T-helper 17 cell (primary cell): ENCODE measurements around the gene PLSCR5. TPM values are rescaled to one million over a fixed set of nuclear protein-coding genes. Genes with fewer than 3 reads are reported as not detected.

Source experiments
- ATAC-seq: fragments of 150-1000 bp; cut with Tn5 transposase; 2 replicates; pipeline ENCODE4 v1.10.0; 2021; ENCODE audit warnings: mild to moderate bottlenecking, moderate library complexity
- DNase-seq, 3 donors: peaks; one replicate each; pipeline versions ENCODE4 v3.0.0 to v3.0.0-alpha.2; 2020 to 2021
- H3K9me3 ChIP-seq: one replicate; pipeline ENCODE4 v1.7.0; 2013; ENCODE audit warnings: low read length, mild to moderate bottlenecking; ENCODE audit not compliant: control insufficient read depth, poor library complexity, severe bottlenecking
- H3K27ac Mint-ChIP-seq: one replicate; pipeline ENCODE4 v1.8.0; 2022; ENCODE audit warnings: mild to moderate bottlenecking, moderate library complexity, mixed read lengths
- H3K27me3 Mint-ChIP-seq: one replicate; pipeline ENCODE4 v1.8.0; 2022; ENCODE audit warnings: mixed read lengths
- H3K36me3 Mint-ChIP-seq: one replicate; pipeline ENCODE4 v1.8.0; 2022; ENCODE audit warnings: low read depth, mixed read lengths
- H3K4me1 Mint-ChIP-seq: one replicate; pipeline ENCODE4 v1.8.0; 2022; ENCODE audit warnings: mild to moderate bottlenecking, mixed read lengths
- H3K4me3 Mint-ChIP-seq: one replicate; pipeline ENCODE4 v1.8.0; 2022; ENCODE audit warnings: mild to moderate bottlenecking, moderate library complexity, mixed read lengths
- total RNA-seq, 4 donors: library from RNA in 2 of 4; stranded (reverse) in 2 of 4; gene quantifications; one replicate each; pipeline ENCODE4 v1.2.3 and lab custom pipeline; 2022 to 2026

The PLSCR5 gene
- total RNA-seq, 2 donors from 2014 or later: not detected

- peaks cover 25% of the 10 kb centered on the region for H3K4me1 Mint-ChIP-seq
- no peak for DNase-seq
- no peaks in the 10 kb centered on the region for H3K27me3 Mint-ChIP-seq
- ATAC-seq: no peak
- H3K4me3 Mint-ChIP-seq: no peak overlapping the region
- H3K36me3 Mint-ChIP-seq: peaks cover 6% of the 10 kb centered on the region
- H3K27ac Mint-ChIP-seq: peak overlapping the region; percentile 56
- H3K9me3 ChIP-seq: no peaks in the 10 kb centered on the region
Observed at GRCh38 chr3:146536681-146537080, 68.5 kb downstream of the PLSCR5 start.

Other genes starting within 250 kb of the PLSCR5 start
- not detected for gene PLSCR2, start 135.8 kb downstream of the PLSCR5 start, total RNA-seq
- 10 to 100 TPM; 14.8 TPM for gene PLSCR1, start 60.7 kb downstream of the PLSCR5 start, total RNA-seq